Fibroblast of lung (primary cell): ENCODE data around the gene KLF16. TPM values are rescaled to one million over a fixed set of nuclear protein-coding genes. Genes with fewer than 3 reads are reported as not detected.

Experiments used
- DNase-seq, 2 donors: peaks; one replicate each; pipeline versions ENCODE4 v3.0.0 to v3.0.0-alpha.2; 2010; ENCODE audit warnings: low read depth in 2 of 2
- H2AFZ ChIP-seq: 2 replicates; pipeline ENCODE4 v1.5.1; 2012; ENCODE audit warnings: low read length, control low read depth, inconsistent platforms
- H3K27ac ChIP-seq: 2 replicates; pipeline ENCODE4 v1.5.1; 2011; ENCODE audit warnings: low read length, control low read depth; ENCODE audit not compliant: insufficient read depth
- H3K27me3 ChIP-seq: 2 replicates; pipeline ENCODE4 v1.5.1; 2011; ENCODE audit warnings: mild to moderate bottlenecking, low read length; ENCODE audit not compliant: control insufficient read depth, insufficient read depth
- H3K36me3 ChIP-seq: 2 replicates; pipeline ENCODE4 v1.5.1; 2011; ENCODE audit warnings: low read length; ENCODE audit not compliant: control insufficient read depth, insufficient read depth
- H3K4me1 ChIP-seq: 2 replicates; pipeline ENCODE4 v1.5.1; 2011; ENCODE audit warnings: low read length; ENCODE audit not compliant: control insufficient read depth, insufficient read depth; ENCODE audit errors: extremely low read depth
- H3K4me2 ChIP-seq: 2 replicates; pipeline ENCODE4 v1.5.1; 2011; ENCODE audit warnings: low read length, control low read depth; ENCODE audit not compliant: insufficient read depth; ENCODE audit errors: extremely low read depth
- H3K4me3 ChIP-seq, 4 experiments: fragments of 200-600 bp in 1 of 4; sonication (generic) in 1 of 4; replicated peaks in 1 of 4; 2 replicates each; pipeline ENCODE4 v1.5.1; 2011 to 2016; ENCODE audit warnings: low read length in 4 of 4, low read depth in 3 of 4, mild to moderate bottlenecking in 3 of 4, control low read depth in 2 of 4, inconsistent platforms in 1 of 4, mixed read lengths in 1 of 4; ENCODE audit not compliant: insufficient read depth in 1 of 4; ENCODE audit errors: control extremely low read depth in 1 of 4
- H3K79me2 ChIP-seq: 2 replicates; pipeline ENCODE4 v1.5.1; 2012; ENCODE audit warnings: mild to moderate bottlenecking, low read length, inconsistent platforms; ENCODE audit not compliant: control insufficient read depth, insufficient read depth
- H3K9ac ChIP-seq: 2 replicates; pipeline ENCODE4 v1.5.1; 2011; ENCODE audit warnings: mild to moderate bottlenecking, low read length, control low read depth; ENCODE audit not compliant: insufficient read depth
- H3K9me3 ChIP-seq: 2 replicates; pipeline ENCODE4 v1.5.1; 2012; ENCODE audit warnings: low read depth, low read length; ENCODE audit not compliant: control insufficient read depth, insufficient read depth
- H4K20me1 ChIP-seq: 2 replicates; pipeline ENCODE4 v1.5.1; 2011; ENCODE audit warnings: low read length; ENCODE audit not compliant: control insufficient read depth, insufficient read depth; ENCODE audit errors: extremely low read depth
- CTCF ChIP-seq, 2 donors: IDR thresholded peaks in 1 of 2; conservative IDR thresholded peaks in 1 of 2; 1 replicate in 1 of 2; 2 replicates in 1 of 2; pipeline ENCODE4 v1.5.1; 2011 to 2012; ENCODE audit warnings: low read length in 2 of 2, control low read depth in 1 of 2, inconsistent platforms in 1 of 2, low read depth in 1 of 2, mild to moderate bottlenecking in 1 of 2
- EZH2 ChIP-seq: IDR thresholded peaks from 2 replicates; pipeline ENCODE4 v1.5.1; 2012; ENCODE audit warnings: low read length, control low read depth, mild to moderate bottlenecking; ENCODE audit errors: missing control alignments
- polyA plus RNA-seq, 2 donors: library from polyadenylated mRNA; depleted of rRNA in 1 of 2; stranded (reverse) in 1 of 2; unstranded in 1 of 2; fragments of >200 nt; gene quantifications; 2 replicates each; pipeline ENCODE4 v1.2.1, GENCODE V29; 2011 to 2012; ENCODE audit warnings: missing spikeins in 1 of 2
- total RNA-seq: library from RNA; depleted of rRNA; stranded (reverse); fragments of >200 nt; gene quantifications from 2 replicates; pipeline ENCODE4 v1.2.1, GENCODE V29; 2014

The KLF16 gene
- total and polyA plus RNA-seq, 2 donors (not counting 1 experiment from before 2014, with no cell fraction given): 4.2 to 6.9 TPM

- Histone ChIP-seq H3K9me3 (no peaks in the 10 kb centered on the region), H3K27me3 (no peaks in the 10 kb centered on the region), H2AFZ (no peak overlapping the region), H3K79me2 (peaks cover 82% of the 10 kb centered on the region), H3K4me1 (peaks cover 54% of the 10 kb centered on the region), H3K27ac (peak overlapping the region; percentile 92), H3K4me3 (peak overlapping the region; percentile 31 to 44 (median 42)), H4K20me1 (no peaks in the 10 kb centered on the region), H3K4me2 (peak overlapping the region; percentile 85), H3K9ac (peak overlapping the region; percentile 70), H3K36me3 (no peaks in the 10 kb centered on the region)
- DNase-seq: peak; percentile 74 to 75
- TF ChIP-seq EZH2 (no peak), CTCF (conservative IDR thresholded peaks at IDR 0.05 in 1 of 2, IDR thresholded peaks at IDR 0.05 in 1 of 2; ENCODE audit: low read depth in 1 of 2, low read length in 2 of 2) (no peak)
These were observed 6.4 kb downstream of the KLF16 start for GRCh38 chr19:1856698-1857603.

- H3K9ac ChIP-seq: peak overlapping the region; percentile 70
- H4K20me1 ChIP-seq: no peaks in the 10 kb centered on the region
These were observed 7.1 kb downstream of the KLF16 start for GRCh38 chr19:1856345-1856697.

More at GRCh38 chr19:1856345-1856697, 7.1 kb downstream of the KLF16 start:
- Histone ChIP-seq H3K36me3 (no peaks in the 10 kb centered on the region), H3K79me2 (peaks cover 75% of the 10 kb centered on the region), H3K9me3 (no peaks in the 10 kb centered on the region), H3K27ac (peak overlapping the region; percentile 92), H3K4me1 (peaks cover 53% of the 10 kb centered on the region), H3K4me2 (peak overlapping the region; percentile 85), H3K27me3 (no peaks in the 10 kb centered on the region), H3K4me3 (peak overlapping the region; percentile 13 to 43 (median 28)), H2AFZ (no peak overlapping the region)
- no peak for DNase-seq
- TF ChIP-seq EZH2: no peak
- no peak for TF ChIP-seq CTCF (conservative IDR thresholded peaks at IDR 0.05 in 1 of 2, IDR thresholded peaks at IDR 0.05 in 1 of 2; ENCODE audit: low read depth in 1 of 2, low read length in 2 of 2)
